NCI-H510A treated with DMSO at 0.1 percent for 48 hours (cell line): ENCODE results near the gene SSBP1.
"Not testable (repeated sequence)": the region's sequence is repeated elsewhere in the genome, so short reads cannot be mapped to it uniquely, and the experiment has no call there.

Source experiments
- DNase-seq: peaks from one replicate; lab custom pipeline; 2025; lab: John Stamatoyannopoulos, UW

Gene SSBP1

GRCh38 chr7:141737836-141738591 is at the start of gene SSBP1:
Gene SSBP1, plus strand, starts transcription at chr7:141738358. Its CDS starts 809 bp downstream, at chr7:141739167.
- DNase-seq: peak; percentile 97

GRCh38 chr7:141689072-141689825 is 48.9 kb upstream of the SSBP1 start:
- DNase-seq: not testable (repeated sequence)

GRCh38 chr7:141691540-141691939 is 46.6 kb upstream of the SSBP1 start:
- no peak for DNase-seq

GRCh38 chr7:141691961-141692360 is 46.2 kb upstream of the SSBP1 start:
- DNase-seq: no peak

GRCh38 chr7:141693082-141693481 is 45.1 kb upstream of the SSBP1 start:
- no peak for DNase-seq

- DNase-seq: peak; percentile 30
These were observed 42.3 kb upstream of the SSBP1 start for GRCh38 chr7:141695803-141696289.

GRCh38 chr7:141696348-141696747 is 41.8 kb upstream of the SSBP1 start:
- DNase-seq: no peak

GRCh38 chr7:141697211-141697871 is 40.8 kb upstream of the SSBP1 start:
- DNase-seq: no peak

GRCh38 chr7:141698247-141699015 is 39.7 kb upstream of the SSBP1 start:
- DNase-seq: peak; percentile 16

GRCh38 chr7:141699860-141700259 is 38.3 kb upstream of the SSBP1 start:
- no peak for DNase-seq

- no peak for DNase-seq
These were observed 37.8 kb upstream of the SSBP1 start for GRCh38 chr7:141700296-141700847.

- no peak for DNase-seq
These were observed 37.2 kb upstream of the SSBP1 start for GRCh38 chr7:141700848-141701371.

- DNase-seq: peak; percentile 10
These were observed 36.6 kb upstream of the SSBP1 start for GRCh38 chr7:141701489-141702046.

- peak; percentile 18 for DNase-seq
These were observed 36.1 kb upstream of the SSBP1 start, which contains the start of gene DENND11 for GRCh38 chr7:141702047-141702567. Gene DENND11, minus strand, starts transcription at chr7:141702166. Its CDS starts 13 bp downstream, at chr7:141702153.

- no peak for DNase-seq
These were observed 35.3 kb upstream of the SSBP1 start for GRCh38 chr7:141702892-141703291.

GRCh38 chr7:141704112-141704511 is 34.0 kb upstream of the SSBP1 start:
- no peak for DNase-seq

- DNase-seq: no peak
These were observed 33.4 kb upstream of the SSBP1 start for GRCh38 chr7:141704741-141705140.

- no peak for DNase-seq
These were observed 31.7 kb upstream of the SSBP1 start for GRCh38 chr7:141706239-141707064.

- no peak for DNase-seq
These were observed 29.8 kb upstream of the SSBP1 start, which contains the start of gene WEE2 for GRCh38 chr7:141708351-141708750. Gene WEE2, plus strand, starts transcription at chr7:141708353. Its CDS starts 406 bp downstream, at chr7:141708759.
